Embryonic facial prominence (tissue), 1 donor: Measurements from ENCODE around the gene NANP.
"Not testable (repeated sequence)": the region's sequence is repeated elsewhere in the genome, so short reads cannot be mapped to it uniquely, and the experiment has no call there.

Experiments
- DNase-seq: peaks from one replicate; pipeline ENCODE4 v3.0.0-alpha.2; 2016; ENCODE audit errors: extremely low spot score

Gene NANP, protein sequence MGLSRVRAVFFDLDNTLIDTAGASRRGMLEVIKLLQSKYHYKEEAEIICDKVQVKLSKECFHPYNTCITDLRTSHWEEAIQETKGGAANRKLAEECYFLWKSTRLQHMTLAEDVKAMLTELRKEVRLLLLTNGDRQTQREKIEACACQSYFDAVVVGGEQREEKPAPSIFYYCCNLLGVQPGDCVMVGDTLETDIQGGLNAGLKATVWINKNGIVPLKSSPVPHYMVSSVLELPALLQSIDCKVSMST

DNA sequence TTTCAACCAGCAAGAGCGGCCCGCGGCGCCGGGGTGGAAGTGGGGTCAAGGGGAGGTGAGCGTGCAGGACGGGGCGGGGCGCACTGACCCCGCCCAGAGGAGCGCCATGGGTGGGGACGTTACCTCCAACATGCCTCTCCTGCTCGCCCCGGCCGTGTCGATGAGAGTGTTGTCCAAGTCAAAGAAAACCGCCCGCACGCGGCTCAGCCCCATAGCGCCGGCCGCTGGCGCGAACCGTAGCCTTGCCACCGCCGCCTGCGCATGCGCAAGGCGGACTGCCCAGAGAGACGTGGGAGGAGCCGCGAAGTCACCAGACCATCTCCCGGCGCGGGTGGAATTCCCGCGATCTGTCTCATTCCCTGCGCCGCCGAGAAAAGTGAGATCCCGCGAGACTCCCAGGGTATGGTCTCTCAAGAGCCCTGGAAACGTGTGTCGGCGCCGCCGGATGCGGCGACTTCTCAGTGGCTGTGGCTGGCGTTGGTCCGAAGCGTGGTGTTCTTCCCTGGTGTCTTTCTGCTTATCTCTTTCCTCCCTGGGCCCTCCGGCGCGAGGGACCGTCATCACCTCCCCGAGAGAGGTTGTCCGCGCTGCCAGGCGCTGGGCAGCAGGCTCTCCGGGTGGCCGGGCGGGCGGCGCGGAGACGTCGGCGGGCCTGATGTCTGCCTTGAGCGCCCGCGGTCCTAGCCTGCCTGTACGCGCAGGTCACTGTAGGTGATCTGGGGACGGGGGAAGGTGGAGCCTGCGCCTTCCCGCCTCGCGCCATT lies at the start of gene NANP:
Gene NANP, minus strand, starts transcription at position 279 of the 764 bp plus-strand sequence. Its CDS starts 66 bp downstream, at position 213.
- peak; percentile 95 for DNase-seq

DNA sequence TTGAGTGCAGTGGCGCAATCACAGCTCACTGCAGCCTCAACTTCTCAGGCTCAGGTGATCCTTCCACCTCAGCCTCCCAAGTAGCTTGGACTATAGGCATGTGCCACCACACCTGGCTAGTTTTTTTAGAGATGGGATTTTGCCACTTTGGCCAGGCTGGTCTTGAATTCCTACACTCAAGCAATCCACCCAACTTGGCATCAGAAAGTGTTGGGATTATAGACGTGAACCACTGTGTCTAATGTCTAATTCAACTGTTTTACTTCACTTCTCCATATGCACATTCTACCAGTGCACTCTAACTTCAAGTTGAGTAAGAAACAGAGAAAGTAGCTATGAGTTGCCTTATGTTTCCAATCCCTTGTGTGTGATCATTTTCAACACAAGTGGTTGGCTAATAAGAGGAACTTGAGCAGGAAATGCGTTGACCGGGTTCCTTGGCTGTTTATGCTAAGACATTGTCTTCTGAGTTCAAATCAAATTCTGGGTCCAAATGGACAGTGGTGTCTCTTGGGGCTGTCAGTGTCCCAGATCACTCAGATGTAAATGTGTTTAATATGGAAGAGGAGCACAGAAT lies 48.9 kb upstream of the NANP start:
- DNase-seq, result no peak

DNA sequence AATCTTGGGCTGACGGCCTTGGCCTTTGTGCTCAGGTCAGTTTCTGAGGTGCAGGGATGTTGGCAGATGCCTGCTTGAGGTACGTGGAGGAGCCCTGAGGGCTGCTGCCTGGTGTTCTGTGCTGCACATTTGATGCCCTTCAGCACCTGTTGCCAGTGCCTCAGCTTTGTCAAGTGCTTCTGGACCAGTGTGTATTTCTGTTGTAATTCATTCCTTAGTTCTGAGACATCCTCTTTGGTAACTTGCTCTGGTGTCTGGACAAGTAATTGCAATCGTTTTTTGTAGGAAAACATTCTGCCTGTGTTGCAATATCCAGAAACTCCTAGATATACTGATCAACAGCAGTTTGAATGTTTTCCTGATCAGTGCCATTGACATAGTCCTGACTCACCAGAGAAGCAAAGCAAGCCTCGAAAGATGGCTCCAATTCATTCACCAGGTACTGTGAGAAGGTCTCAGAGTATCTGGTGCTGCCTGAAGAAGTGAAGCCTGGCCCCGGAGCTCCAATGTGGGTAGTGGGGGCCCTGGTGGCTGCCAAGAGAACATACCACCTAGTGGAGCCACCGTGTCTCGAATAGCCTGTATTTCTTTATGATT lies 46.1 kb upstream of the NANP start:
- DNase-seq, result no peak

DNA sequence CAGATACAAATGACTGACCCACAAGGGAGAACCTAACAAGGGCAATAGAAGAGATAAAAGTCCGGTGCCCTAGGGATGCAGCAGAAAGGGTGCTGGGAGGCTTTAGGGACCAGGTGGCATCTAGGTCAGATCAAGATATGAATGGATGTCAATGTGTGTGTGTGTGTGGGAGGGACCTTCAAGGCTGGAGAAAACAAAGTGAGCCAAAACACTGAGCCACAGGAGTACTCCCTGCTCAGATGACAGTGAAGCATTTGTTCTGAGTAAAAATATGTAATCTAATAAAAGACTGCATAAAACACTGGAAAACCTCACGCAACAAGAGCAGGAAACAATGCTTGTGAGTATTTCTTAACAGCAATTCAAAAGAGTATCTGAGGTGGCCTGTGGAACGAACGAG lies 44.6 kb upstream of the NANP start:
- no peak for DNase-seq

DNA sequence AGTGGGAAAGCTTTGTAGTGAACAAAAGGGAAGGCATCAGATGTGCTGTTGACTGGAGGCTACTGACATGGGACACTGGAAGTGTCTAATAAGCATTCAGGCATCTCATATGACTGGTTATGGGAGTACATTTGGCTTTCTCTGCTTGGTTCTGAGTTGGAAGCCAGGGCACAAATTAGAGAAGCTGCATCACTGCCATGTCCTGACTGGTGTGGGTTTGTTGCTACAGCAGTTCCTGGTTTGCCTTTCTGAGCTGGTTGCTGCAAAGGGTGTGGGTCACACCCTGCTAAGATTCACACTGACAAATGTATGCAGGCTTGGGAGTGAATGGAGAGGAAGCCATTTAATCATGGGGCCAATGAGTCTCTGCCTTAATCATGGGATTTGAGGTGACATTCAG lies 36.2 kb upstream of the NANP start:
- no peak for DNase-seq

DNA sequence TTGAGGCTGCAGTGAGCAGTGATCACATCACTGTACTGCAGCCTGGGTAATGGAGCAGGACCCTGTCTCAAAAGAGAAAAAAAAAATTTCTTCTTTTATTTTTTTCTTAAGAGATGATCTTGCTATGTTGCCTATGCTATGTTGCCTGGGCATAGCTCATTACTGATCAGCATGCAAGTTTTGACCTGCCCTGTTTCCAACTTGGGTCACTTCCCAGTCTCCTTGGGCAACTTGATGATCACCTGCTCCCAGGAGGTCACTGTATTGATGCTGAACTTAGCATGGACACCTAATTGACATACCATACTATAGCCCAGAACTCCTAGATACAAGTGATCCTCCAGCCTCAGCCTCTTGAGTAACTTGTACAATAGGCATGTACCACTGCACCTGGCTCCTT lies 30.7 kb upstream of the NANP start:
- DNase-seq, result no peak

DNA sequence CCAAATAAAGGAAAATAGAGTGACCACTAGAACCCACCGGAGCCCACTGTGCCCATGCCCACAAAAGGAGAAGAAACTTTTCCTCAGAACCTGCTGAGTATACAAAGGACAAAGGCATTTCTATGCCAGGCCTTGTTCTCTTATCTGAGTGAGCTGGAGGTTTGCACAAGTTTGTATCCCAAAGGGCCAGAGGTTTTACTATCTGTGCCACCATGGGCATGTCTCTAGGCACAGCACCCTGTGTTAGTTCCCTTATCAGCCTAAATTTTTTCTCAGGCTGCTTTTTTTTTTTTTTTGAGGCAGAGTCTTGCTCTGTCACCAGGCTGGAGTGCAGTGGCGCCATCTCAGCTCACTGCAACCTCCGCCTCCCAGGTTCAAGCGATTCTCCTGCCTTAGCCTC lies 29.1 kb upstream of the NANP start:
- not testable (repeated sequence) for DNase-seq

DNA sequence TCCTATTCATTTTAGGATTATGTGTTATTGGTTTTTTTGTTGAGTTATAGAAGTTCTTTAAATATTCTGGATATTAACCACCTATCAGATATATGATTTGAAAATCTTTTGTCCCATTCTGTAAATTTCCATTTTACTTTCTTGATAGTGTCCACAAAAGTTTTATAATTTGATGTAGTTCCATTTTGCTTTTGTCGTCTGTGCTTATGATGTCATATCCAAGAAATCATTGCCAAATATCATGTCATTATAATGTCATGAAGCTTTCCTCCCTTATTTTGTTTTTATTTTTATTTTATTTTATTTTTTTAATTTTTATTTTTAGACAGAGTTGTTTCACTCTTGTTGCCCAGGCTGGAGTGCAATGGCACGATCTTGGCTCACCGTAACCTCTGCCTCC lies 21.0 kb upstream of the NANP start:
- no peak for DNase-seq

DNA sequence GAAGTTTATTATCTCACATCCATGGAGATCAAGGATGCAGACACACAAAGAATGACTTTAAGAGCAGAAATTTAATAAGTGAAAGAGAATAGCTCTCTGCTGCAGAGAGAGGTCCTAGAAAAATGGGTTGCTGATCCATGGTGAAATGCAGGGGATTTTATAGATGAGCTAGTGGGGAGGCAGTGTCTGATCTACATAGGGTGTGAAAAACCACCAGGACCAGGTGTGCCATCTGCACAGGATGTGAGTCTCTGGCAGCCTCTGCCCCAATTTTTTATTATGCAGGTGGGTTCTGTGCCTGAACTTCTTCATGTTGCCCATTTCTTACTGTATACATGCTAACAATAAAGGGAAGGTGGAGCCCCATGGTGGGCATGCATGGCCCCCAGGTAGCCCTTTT lies 19.9 kb upstream of the NANP start:
- no peak for DNase-seq

DNA sequence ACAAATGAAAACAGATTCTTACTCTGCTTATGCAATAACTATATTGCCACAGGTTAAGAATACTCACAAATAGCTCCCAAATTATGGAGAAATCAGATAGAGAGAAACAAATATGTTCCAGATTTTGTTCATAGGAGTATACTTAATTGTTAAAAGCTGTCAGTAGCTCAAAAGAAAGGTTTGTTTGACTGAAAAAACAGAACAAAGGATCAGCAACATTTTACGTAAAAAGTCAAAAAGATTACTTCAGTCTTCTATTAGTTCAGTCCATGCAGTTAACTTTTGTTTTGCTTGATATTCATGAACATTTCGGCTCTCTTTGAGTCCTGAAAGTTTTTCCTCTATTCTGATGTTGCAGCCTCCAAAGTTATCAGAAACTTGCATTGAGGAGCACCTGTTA lies 13.4 kb upstream of the NANP start:
- no peak for DNase-seq

DNA sequence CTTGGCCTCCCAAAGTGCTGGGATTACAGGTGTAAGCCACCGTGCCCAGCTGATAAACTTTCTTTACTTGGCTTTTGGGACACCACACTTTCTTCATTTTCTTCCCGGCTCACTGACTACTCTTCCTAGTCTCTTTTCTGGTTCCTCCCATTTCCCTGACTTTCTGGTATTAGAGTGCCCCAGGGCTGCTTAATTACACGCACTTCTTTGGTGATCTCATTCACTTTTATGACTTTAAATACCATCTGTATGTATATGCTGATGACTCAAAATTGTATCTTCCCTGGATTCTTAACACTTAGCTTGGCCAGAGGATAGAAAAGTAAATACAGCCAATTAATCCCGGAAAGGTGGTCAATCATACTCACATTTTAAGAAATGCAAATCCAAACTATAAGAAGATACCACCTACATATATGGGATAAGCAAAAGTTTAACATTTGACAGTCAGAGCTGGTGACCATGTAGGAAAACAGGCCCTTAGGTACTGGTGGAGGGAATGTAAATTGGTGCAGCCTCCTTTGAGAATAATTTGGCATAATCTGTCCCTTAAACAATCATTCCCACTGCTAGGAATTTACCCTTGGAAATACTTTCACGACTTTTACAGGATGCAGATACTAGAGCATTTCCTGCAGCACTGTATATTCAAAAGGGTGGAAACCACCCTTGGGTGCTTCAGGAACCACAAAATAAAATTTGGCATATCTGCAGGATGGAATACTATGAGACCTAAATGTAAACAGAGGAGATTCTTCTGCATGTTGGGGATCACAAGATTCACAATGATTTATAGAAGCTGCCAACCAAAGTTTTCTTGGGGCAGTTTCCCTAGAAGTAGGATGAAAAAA lies 9.4 kb upstream of the NANP start:
- DNase-seq, result no peak

DNA sequence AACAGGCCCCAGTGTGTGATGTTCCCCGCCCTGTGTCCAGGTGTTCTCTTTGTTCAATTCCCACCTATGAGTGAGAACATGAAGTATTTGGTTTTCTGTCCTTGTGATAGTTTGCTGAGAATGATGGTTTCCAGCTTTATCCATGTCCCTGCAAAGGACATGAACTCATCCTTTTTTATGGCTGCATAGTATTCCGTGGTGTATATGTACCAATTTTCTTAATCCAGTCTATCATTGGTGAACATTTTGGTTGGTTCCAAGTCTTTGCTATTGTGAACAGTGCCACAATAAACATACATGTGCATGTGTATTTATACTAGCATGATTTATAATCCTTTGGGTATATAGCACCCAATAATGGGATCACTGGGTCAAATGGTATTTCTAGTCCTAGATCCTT lies 6.8 kb upstream of the NANP start:
- DNase-seq, result not testable (repeated sequence)

DNA sequence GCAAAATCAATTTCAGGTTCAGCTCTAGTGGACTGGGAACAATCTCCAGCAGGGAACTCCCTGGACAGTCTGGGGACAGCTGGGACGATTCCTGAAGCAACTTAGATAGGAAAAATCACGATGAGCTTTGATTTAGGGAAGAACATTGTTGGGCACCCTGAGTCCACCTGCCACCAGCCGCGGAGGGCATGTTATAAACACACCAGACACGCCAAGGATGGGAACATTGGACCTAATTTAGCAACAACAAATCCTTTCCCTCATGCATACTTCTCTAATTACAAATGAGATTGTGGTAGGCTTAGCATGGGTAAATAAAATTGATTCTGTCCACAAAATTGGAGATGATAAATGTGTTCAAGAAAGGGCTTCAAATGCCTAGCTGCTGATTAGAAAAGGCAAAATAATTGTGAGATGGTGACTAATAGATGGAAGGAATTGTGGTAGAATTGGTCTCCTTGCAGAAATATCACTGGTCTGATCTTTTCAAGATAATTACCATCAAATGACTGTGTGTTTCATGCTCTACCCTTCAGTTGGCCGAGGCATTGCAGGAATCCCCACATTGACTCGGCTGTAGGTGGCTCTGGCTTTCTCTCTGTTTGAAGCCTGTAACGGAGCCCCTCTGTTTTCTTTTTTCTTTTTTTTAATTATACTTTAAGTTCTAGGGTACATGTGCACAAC lies 6.1 kb upstream of the NANP start:
- no peak for DNase-seq

DNA sequence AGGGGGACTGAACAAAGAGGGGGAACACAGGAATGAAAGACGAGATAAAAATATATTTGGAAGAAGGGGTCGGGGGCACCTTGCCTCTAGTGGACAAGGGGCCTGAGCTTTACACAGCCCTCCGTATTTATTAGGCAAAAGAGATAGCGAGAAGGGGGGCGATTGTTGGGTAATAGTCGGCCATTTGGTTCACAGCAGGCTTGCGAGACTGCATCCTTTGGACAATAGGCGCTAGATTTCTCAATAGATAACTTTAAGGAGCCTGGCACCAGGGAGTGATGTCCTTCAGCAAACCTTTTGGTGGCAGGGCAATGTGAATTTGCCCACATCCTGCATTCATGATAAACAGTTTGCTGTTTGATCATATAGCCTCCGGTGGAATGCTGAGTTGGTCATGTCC lies 3.0 kb upstream of the NANP start:
- no peak for DNase-seq

DNA sequence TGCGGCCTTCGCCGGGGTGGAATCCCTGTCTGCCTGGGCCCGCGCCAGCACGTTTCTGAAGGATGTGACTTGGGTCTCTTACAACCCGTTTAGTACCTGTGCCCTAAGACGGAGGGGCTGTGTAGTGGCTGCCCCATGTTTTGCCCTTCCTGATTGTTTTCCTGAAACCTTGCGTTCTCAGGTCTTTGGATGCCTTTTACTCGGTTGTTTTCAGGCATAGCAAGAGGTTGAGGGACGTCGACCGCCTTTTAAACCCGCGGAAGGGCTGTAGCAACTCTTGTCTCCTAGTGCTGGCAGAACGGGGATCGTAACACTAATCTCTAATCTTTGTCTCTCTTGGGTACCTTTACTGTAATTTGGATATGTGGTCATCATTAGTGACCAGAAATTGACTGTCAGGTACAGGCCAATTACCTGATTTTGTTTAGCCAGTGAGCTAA lies 706 bp upstream of the NANP start:
- peak; percentile 7 for DNase-seq

DNA sequence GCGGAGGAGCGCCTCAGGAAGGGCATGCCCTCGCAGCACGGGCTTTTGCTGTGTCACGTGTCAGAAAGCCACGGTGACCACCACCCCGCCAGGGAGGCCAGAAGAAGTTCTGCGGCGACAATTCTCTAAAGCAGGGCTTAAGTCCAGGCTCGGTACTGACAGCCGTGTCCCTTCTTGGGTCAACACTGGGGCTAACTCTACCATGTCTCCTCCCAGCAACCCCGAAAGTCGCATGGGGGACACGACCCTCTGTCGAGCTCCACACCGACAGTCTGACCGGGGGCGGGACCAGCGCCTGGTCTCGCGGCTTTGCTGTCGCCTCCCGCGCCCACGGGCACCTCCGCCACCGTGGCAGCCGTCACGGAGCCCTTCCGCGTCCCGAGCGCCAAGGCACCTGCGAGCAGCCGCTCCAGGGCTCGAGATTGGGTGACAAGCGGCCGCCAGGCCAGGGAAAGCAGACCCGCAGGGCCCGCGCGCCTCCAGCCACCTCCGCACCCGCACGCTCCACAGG lies 534 bp downstream of the NANP start:
- DNase-seq, result no peak

DNA sequence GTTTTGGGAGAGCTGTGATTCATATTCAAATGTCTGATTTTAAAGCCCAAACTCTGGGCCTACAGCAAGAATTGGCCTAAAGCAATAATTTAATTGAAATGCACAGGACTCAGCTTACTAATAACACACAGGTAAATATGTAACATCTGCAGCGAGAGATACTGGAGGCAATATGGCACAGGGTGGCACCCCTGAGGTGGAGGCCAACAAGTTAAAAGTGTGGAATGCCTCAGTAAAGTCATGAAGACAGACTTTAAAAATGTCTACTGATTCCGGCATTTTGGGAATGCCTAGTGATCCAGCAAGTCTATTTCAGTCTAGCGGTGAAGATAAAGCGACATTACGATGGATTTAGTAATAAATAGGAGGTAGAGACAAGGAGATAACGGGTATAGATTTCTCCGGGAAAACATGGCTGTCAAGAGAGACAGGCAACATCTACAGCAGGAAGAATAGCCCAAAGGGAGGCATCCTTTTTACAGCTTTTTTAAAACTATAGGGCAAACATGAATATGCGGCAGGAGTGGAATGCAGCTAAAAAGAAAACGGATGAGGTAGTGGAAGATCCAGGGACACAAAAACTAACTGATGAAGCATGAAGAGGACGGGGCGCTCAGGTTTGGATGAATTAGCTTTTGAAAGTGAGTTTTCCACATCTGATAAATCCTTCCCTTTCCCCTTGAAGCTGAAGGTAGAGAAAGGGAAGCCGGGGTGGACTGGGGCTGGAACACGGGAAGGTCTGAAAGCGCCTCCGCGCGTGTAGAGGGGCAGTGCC lies 1.2 kb downstream of the NANP start:
- no peak for DNase-seq

DNA sequence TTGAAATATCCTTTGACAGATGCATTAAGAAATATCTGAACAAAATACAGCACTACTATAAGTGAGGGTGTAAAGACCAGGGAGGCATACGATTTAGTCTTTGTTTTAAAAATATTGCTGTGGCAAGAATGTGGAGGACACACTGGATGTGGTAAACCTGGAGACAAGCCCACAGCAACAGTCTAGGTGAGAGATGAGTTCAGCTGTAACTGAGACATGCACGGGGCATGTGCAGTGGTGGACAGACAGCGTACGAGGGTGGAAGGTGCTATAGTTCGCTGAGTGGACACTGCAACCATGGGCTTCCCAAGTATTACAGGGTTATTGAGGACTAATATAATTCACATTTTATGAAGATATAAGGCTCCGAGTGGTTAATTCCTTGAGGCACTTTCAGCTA lies 1.8 kb downstream of the NANP start:
- DNase-seq, result no peak

DNA sequence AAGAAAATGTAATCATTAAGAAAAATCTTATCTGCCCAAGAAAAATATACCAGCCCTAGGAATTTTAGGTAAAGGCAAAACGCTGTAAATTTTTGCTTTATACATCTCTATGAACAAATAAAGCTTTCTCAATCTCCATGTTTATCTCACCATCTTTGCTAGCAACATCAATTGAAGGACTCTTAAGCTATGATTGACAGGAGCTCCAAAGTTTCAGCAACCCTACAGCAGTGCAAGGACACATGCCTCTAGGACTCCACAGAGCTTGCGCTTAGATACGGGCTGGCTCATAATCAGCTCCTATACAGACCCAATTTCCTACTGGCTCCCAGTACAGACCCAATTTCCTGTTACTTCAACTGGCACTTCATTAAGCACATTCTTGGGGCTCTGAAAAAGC lies 4.3 kb downstream of the NANP start:
- DNase-seq, result no peak

DNA sequence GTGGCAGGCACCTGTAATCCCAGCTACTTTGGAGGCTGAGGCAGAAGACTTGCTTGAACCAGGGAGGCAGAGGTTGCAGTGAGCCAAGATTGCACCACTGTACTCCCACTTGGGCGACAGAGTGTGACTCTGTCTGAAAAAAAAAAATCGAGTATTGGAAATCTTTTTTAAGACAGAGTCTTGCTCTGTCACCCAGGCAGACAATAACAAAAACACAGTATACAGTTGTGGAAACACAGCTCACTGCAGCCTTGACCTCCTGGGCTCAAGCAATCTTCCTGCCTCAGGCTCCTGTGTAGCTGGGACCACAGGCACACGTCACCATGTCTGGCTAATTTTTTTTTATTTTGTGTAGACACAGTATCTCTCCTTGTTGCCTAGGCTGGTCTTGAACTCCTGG lies 15.0 kb downstream of the NANP start:
- no peak for DNase-seq
